Measurements from ENCODE around the gene DLGAP1.

DNA sequence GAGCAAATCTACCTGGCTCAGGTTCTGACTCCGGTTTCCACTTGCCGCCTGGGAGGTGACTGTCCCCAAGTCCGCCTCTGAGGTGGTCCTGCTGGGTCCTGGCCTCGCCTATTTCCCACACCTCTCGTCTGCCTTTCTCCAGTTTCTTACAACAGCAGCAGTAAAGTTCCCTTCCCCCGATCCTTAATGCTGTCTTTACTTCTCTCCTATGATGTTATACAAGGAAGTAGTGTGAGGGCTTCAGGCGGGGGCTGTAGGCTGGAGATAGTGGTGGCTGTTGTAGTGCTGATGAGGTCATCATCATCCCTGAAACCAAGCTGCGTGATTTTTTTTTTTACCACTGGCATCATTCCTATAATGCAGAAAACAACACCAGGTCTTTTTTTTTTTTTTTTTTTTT is 986.3 kb downstream of the DLGAP1 start:
- TF ChIP-seq CTCF (IDR thresholded peaks at IDR 0.05) (no peak), POLR2AphosphoS5 (IDR thresholded peaks at IDR 0.05) (no peak)

Measured in breast epithelium (tissue), 3 donors.